Natural killer cell (primary cell): Measurements from ENCODE around the gene UNC93B1. TPM values are rescaled to one million over a fixed set of nuclear protein-coding genes. Genes with fewer than 3 reads are reported as not detected.

Source experiments
- ATAC-seq, 3 donors: fragments of 150-1000 bp in 2 of 3; fragments of 200-7000 bp in 1 of 3; cut with Tn5 transposase; 1 replicate in 1 of 3; 2 replicates in 2 of 3; pipeline ENCODE4 v1.10.0; 2021; ENCODE audit warnings: mild to moderate bottlenecking in 2 of 3, moderate library complexity in 2 of 3
- DNase-seq, 2 donors: peaks; one replicate each; pipeline versions ENCODE4 v3.0.0 to v3.0.0-alpha.2; 2013 to 2021; ENCODE audit warnings: mixed read lengths in 1 of 2
- H3K27ac ChIP-seq: one replicate; pipeline ENCODE4 v1.5.1; 2013; ENCODE audit warnings: mild to moderate bottlenecking, low read length
- H3K27me3 ChIP-seq: one replicate; pipeline ENCODE4 v1.6.1; 2013; ENCODE audit warnings: low read length; ENCODE audit not compliant: control insufficient read depth, insufficient read depth
- H3K36me3 ChIP-seq: one replicate; pipeline ENCODE4 v1.6.1; 2013; ENCODE audit warnings: low read length; ENCODE audit not compliant: control insufficient read depth, insufficient read depth
- H3K4me1 ChIP-seq: one replicate; pipeline ENCODE4 v1.6.1; 2013; ENCODE audit warnings: low read length; ENCODE audit not compliant: control insufficient read depth, insufficient read depth
- H3K4me3 ChIP-seq: one replicate; pipeline ENCODE4 v1.5.1; 2013; ENCODE audit warnings: low read length
- H3K9me3 ChIP-seq: one replicate; pipeline ENCODE4 v1.6.1; 2013; ENCODE audit warnings: low read length; ENCODE audit not compliant: control insufficient read depth, insufficient read depth
- H3K27ac Mint-ChIP-seq, 2 donors: one replicate each; pipeline ENCODE4 v1.8.0; 2022; ENCODE audit warnings: mild to moderate bottlenecking in 2 of 2, mixed read lengths in 2 of 2, moderate library complexity in 1 of 2
- H3K27me3 Mint-ChIP-seq, 2 donors: one replicate each; pipeline ENCODE4 v1.8.0; 2022; ENCODE audit warnings: low read depth in 2 of 2, mixed read lengths in 2 of 2
- H3K36me3 Mint-ChIP-seq: one replicate; pipeline ENCODE4 v1.8.0; 2022; ENCODE audit warnings: mixed read lengths
- H3K4me1 Mint-ChIP-seq, 2 donors: one replicate each; pipeline ENCODE4 v1.8.0; 2022; ENCODE audit warnings: mixed read lengths in 2 of 2
- H3K4me3 Mint-ChIP-seq: one replicate; pipeline ENCODE4 v1.8.0; 2022; ENCODE audit warnings: mild to moderate bottlenecking, moderate library complexity, mixed read lengths
- H3K9me3 Mint-ChIP-seq, 2 donors: one replicate each; pipeline ENCODE4 v1.8.0; 2022; ENCODE audit warnings: mixed read lengths in 2 of 2
- WGBS: methylation state at CpG from one replicate; pipeline ENCODE4 v1.1.7; 2013; ENCODE audit warnings: missing lambda C conversion rate; ENCODE audit not compliant: insufficient coverage; 5-methylcytosine and 5-hydroxymethylcytosine counted together
- intact Hi-C: fragments of 100-400 bp; cut with micrococcal nuclease; formaldehyde crosslinking; loops from one replicate; pipeline ENCODE4 v1.14.2; 2022
- total RNA-seq, 4 donors: library from RNA; stranded (reverse); fragments of 120-200 nt in 1 of 4; gene quantifications; one replicate each; pipeline versions ENCODE4 v1.2.3 to v1.2.4, GENCODE V29; 2013 to 2022
- TF ChIP-seq, protein P1 (sequence below): fragments of 200-600 bp; IDR thresholded peaks from one replicate; pipeline ENCODE4 v1.8.0; 2022; ENCODE audit warnings: antibody characterized with exemption

Gene UNC93B1
- total RNA-seq, 3 donors from 2014 or later (not counting 1 experiment from before 2014, with no cell fraction given) = 26.6 to 44.3 (median 39.7) TPM

DNA sequence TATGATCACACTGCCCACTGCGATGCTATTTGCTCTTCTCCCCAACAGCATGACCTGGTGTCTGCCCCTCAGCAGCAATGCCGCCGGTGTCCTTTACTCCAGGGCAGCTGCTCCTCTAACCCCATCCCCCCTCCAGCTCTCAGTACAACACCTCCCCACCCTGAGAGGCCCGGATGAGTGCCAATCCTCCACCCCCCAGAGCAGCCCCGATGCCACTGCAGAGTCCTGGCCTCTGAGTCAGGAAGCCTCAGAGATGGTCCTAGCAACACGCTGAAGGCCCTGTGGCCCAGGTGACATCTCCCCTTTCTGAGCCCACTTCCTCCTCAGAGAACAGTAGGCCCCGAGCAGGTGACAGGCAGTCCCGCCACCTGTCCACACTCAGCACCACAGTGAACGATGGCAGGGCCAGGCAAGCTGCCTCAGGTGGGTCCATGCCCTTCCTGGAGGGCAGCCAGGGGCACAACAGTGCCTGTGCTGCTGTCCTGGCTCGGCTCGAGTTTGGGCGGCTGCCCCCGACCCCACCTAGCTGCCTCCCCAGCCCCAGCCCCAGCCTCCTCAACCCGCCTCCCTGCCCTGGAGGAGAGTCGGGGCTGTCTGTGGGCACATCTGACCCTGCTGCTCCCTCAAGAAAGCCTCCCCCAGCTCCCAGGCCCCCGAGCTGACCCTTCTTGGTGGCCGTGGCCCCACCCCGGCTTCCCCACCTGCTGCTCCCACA, 22.7 kb upstream of the UNC93B1 start:
- TF ChIP-seq, protein P1, sequence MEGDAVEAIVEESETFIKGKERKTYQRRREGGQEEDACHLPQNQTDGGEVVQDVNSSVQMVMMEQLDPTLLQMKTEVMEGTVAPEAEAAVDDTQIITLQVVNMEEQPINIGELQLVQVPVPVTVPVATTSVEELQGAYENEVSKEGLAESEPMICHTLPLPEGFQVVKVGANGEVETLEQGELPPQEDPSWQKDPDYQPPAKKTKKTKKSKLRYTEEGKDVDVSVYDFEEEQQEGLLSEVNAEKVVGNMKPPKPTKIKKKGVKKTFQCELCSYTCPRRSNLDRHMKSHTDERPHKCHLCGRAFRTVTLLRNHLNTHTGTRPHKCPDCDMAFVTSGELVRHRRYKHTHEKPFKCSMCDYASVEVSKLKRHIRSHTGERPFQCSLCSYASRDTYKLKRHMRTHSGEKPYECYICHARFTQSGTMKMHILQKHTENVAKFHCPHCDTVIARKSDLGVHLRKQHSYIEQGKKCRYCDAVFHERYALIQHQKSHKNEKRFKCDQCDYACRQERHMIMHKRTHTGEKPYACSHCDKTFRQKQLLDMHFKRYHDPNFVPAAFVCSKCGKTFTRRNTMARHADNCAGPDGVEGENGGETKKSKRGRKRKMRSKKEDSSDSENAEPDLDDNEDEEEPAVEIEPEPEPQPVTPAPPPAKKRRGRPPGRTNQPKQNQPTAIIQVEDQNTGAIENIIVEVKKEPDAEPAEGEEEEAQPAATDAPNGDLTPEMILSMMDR = no peak
- H3K36me3 Mint-ChIP-seq = no peaks in the 10 kb centered on the region
- peaks cover 14 to 45% of the 10 kb centered on the region in 2 donors for H3K4me1 Mint-ChIP-seq
- H3K27ac Mint-ChIP-seq = peak overlapping the region in 1 of 2 donors; percentile 58
- H3K27ac ChIP-seq = no peak overlapping the region
- WGBS = 72% methylated on average over 18 of the region's 18 CpGs
- no peaks in the 10 kb centered on the region for H3K36me3 ChIP-seq
- no peaks in the 10 kb centered on the region for H3K27me3 Mint-ChIP-seq
- H3K4me3 Mint-ChIP-seq = no peak overlapping the region
- no peaks in the 10 kb centered on the region for H3K27me3 ChIP-seq
- no peak overlapping the region for H3K4me3 ChIP-seq
- H3K9me3 Mint-ChIP-seq = no peaks in the 10 kb centered on the region
- no peak for ATAC-seq
- H3K4me1 ChIP-seq = peaks cover 44% of the 10 kb centered on the region
- intact Hi-C loops = no loop called here
- no peaks in the 10 kb centered on the region for H3K9me3 ChIP-seq
- DNase-seq = no peak

DNA sequence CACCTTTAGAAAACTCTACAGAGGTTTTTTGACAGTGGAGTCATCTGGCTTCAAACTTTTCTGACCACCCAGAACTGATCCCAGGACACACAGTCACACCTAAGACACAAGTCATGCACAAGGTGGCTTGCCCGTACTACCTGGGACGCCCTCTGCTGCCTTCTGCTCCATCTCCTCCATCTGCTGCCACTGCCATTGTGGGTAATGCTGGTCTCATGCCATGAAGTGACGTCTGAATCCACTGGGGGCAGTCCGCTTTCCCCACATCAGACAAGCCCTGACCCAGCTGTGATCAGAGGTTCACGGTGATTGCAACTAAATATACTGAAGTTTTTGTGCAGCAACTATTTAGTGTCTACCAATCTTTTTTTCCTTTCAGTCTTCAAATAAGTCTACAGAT, 21.1 kb upstream of the UNC93B1 start:
- peak; percentile 45 to 48 (median 48) for ATAC-seq

DNA sequence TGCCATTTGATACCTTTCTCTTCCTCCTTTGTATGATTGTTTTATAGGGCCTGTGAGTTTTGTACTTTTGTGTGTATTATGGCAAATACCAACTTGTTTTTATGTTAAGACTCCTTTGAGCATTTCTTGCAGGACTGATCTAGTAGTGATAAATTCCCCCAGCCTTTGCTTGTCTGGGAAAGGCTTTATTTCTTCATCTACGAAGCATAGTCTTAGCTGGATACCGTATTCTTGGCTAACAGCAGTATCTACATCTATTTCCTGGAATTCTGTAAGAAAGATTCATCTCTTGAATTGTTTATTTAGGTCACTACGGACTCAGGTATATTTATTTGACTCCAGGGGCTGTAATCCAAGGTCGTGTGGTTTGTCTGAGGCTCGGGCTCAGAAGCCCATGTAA, 20.6 kb upstream of the UNC93B1 start:
- TF ChIP-seq, protein P1 = no peak
- DNase-seq (no peak), ATAC-seq (no peak)
- Histone ChIP-seq H3K27ac (no peak overlapping the region), H3K27me3 (no peaks in the 10 kb centered on the region), H3K4me1 (peaks cover 29% of the 10 kb centered on the region), H3K4me3 (no peak overlapping the region), H3K9me3 (no peaks in the 10 kb centered on the region), H3K36me3 (no peaks in the 10 kb centered on the region)
- intact Hi-C loops = no loop called here
- H3K27ac Mint-ChIP-seq = no peak overlapping the region
- H3K36me3 Mint-ChIP-seq = no peaks in the 10 kb centered on the region
- H3K4me1 Mint-ChIP-seq = peaks cover 0 to 26% of the 10 kb centered on the region in 2 donors
- no peaks in the 10 kb centered on the region for H3K9me3 Mint-ChIP-seq
- 97% methylated on average over 5 of the region's 5 CpGs for WGBS
- H3K27me3 Mint-ChIP-seq = no peaks in the 10 kb centered on the region
- no peak overlapping the region for H3K4me3 Mint-ChIP-seq

More for the DNA sequence above, 21.1 kb upstream of the UNC93B1 start:
- Histone ChIP-seq H3K36me3 (no peaks in the 10 kb centered on the region), H3K27ac (no peak overlapping the region), H3K4me3 (no peak overlapping the region), H3K9me3 (no peaks in the 10 kb centered on the region), H3K27me3 (no peaks in the 10 kb centered on the region), H3K4me1 (peaks cover 34% of the 10 kb centered on the region)
- Mint-ChIP-seq H3K36me3 (no peaks in the 10 kb centered on the region), H3K4me1 (peaks cover 0 to 31% of the 10 kb centered on the region in 2 donors), H3K27me3 (no peaks in the 10 kb centered on the region), H3K27ac (peak overlapping the region in 1 of 2 donors; percentile 22), H3K4me3 (no peak overlapping the region), H3K9me3 (no peaks in the 10 kb centered on the region)
- TF ChIP-seq, protein P1 = no peak
- 55% methylated on average over 5 of the region's 5 CpGs for WGBS
- DNase-seq = peak in 1 of 2 donors; percentile 45
- intact Hi-C loops = no loop called here

DNA sequence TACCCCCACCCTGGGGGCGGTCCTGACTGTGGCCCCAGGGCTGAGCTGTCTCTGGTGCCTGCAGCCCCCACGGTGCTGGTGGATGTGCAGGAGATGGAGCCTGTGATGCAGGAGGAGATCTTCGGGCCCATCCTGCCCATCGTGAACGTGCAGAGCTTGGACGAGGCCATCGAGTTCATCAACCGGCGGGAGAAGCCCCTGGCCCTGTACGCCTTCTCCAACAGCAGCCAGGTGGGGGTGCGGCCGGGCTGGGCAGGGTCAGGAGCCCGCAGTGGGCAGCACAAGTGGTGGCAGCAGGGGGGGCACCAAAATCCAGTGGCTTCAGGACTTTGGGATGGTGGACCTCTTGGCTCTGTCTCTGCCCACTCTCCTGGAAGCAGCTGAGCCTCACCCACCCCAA, 18.6 kb upstream of the UNC93B1 start:
- H3K4me3 ChIP-seq = no peak overlapping the region
- no peak overlapping the region for H3K27ac ChIP-seq
- ATAC-seq (no peak), DNase-seq (no peak)
- TF ChIP-seq, protein P1 = no peak
- H3K4me1 Mint-ChIP-seq = peaks cover 0 to 23% of the 10 kb centered on the region in 2 donors
- no peaks in the 10 kb centered on the region for H3K27me3 ChIP-seq
- no peaks in the 10 kb centered on the region for H3K36me3 ChIP-seq
- no peak overlapping the region for H3K4me3 Mint-ChIP-seq
- H3K36me3 Mint-ChIP-seq = no peaks in the 10 kb centered on the region
- no peaks in the 10 kb centered on the region for H3K9me3 ChIP-seq
- peaks cover 27% of the 10 kb centered on the region for H3K4me1 ChIP-seq
- no peaks in the 10 kb centered on the region for H3K9me3 Mint-ChIP-seq
- H3K27me3 Mint-ChIP-seq = no peaks in the 10 kb centered on the region
- WGBS = 93% methylated on average over 13 of the region's 13 CpGs
- H3K27ac Mint-ChIP-seq = no peak overlapping the region
- intact Hi-C loops = no loop called here
